Right lobe of liver (tissue), 4 donors: ENCODE data around the gene VPS54.

ENCODE experiments used
- POLR2A ChIP-seq: fragments of 450-650 bp; IDR thresholded peaks from one replicate; pipeline ENCODE4 v1.6.1; 2017; ENCODE audit warnings: antibody characterized with exemption, mild to moderate bottlenecking
- TF ChIP-seq, protein P1 (sequence below), 4 donors: fragments of 200-600 bp in 3 of 4; fragments of 450-650 bp in 1 of 4; IDR thresholded peaks; one replicate each; pipeline versions ENCODE4 v1.5.1 to v1.8.0; 2016 to 2022; ENCODE audit warnings: antibody characterized with exemption in 4 of 4, mild to moderate bottlenecking in 2 of 4
- donor health status: DM: no; HTN: no; CAD: no.
- donor health status: DM: no; HTN: no; CAD: no.
- donor health status: DM: no; HTN: yes; CAD: no.

DNA sequence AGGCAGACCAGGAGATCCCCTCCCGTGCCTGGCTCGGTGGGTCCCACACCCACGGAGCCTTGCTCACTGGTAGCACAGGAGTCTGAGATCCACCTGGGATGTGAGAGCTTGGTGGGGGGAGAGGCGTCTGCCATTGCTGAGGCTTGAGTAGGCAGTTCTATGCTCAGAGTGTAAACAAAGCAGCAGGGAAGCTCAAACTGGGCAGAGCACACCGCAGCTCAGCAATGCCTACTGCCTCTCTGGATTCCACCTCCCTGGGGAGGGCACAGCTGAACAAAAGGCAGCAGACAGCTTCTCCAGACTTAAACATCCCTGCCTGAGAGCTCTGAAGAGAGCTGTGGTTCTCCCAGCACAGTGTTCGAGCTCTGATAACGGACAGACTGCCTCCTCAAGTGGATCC, 92.4 kb downstream of the VPS54 start:
- TF ChIP-seq, protein P1, sequence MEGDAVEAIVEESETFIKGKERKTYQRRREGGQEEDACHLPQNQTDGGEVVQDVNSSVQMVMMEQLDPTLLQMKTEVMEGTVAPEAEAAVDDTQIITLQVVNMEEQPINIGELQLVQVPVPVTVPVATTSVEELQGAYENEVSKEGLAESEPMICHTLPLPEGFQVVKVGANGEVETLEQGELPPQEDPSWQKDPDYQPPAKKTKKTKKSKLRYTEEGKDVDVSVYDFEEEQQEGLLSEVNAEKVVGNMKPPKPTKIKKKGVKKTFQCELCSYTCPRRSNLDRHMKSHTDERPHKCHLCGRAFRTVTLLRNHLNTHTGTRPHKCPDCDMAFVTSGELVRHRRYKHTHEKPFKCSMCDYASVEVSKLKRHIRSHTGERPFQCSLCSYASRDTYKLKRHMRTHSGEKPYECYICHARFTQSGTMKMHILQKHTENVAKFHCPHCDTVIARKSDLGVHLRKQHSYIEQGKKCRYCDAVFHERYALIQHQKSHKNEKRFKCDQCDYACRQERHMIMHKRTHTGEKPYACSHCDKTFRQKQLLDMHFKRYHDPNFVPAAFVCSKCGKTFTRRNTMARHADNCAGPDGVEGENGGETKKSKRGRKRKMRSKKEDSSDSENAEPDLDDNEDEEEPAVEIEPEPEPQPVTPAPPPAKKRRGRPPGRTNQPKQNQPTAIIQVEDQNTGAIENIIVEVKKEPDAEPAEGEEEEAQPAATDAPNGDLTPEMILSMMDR (IDR thresholded peaks at IDR 0.05), result no peak
- TF ChIP-seq POLR2A, result no peak
